NCI-H146 treated with DMSO at 0.1 percent for 48 hours (cell line): ENCODE results near the gene PLEKHF1.
"Not testable (repeated sequence)": the region's sequence is repeated elsewhere in the genome, so short reads cannot be mapped to it uniquely, and the experiment has no call there.

Source experiments
- DNase-seq: peaks from one replicate; lab custom pipeline; 2025; ENCODE audit not compliant: unreplicated experiment; lab: John Stamatoyannopoulos, UW

The PLEKHF1 gene, protein sequence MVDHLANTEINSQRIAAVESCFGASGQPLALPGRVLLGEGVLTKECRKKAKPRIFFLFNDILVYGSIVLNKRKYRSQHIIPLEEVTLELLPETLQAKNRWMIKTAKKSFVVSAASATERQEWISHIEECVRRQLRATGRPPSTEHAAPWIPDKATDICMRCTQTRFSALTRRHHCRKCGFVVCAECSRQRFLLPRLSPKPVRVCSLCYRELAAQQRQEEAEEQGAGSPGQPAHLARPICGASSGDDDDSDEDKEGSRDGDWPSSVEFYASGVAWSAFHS

DNA sequence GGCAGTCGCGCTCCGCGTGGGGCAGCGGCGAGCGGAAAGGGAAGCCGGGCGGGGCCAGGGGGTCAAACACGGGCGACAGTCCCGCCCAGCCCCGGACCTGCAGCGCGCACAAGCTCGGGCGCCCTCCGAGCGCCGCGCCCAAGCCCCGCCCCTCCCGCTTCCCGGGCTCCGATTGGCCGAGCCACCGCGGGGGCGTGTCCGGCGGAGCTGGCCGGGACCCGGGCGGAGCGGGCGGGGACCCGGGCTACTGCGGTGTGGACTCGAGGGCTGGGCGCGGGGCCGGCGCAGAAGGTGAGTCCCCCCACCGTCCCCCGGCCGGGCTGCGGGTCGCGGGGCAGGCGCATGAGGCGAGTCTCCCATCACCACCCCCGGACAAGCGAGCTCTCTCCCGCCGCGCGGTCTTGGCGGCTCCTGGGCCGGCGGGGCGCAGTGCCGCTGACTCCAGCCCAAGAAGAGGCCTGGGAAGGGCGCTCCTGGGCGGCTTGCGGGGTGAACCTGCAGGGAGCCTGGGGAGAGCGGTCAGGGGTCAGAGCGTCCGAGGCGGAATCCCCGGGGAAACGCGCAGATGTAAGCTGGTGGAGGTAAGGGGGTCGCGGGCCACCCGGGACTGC is at the start of gene PLEKHF1:
PLEKHF1 (plus strand) TSS at position 247 of the 611 bp plus-strand sequence. CDS start 8,379 bp downstream, outside the sequence.
- DNase-seq = peak; percentile 58

DNA sequence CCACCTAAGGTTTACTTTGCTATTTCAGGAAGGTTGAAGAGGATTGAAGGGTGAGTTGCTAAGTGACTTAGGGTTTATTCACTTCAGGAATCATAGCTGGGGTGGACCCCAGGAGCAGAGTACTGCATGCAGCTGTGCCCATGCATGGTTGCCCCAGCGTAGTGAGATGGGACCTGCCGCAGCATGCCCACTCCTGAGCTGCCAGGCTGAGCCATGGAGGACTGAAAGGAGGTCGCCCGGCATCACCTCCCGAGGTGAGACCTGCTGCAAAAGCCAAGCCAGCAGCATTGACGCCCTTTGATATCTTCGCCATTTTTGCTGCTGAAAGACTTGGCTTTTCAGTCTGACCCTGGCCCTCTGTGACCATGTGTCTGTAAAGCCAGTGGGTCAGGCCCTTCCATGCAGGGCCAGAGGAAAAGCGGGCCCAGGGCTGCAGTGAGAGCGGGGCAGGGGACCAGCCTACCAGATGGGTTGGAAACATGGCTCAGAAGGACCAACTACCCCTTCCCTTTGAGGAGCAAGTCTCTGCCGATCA is 49.3 kb upstream of the PLEKHF1 start:
- DNase-seq = no peak

DNA sequence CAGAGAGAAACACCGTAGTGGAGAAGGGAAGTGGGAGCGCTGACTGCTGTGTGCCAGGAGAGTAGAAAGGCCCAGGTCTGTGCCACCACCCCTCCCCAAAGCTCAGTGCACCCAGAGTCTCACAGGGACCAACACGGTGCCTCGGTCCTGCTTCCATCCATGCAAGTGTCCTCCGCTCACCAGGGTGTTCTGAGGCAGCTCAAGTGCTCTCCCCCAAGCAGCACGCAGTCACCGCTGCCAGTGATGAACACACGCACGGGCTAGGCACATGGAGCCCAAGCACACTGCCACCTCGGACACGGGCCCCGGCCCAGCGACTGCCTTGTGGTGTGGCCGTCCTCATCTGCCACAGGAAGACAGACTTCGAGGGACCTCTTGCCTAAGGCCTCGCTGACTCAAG is 48.7 kb upstream of the PLEKHF1 start:
- DNase-seq = no peak

DNA sequence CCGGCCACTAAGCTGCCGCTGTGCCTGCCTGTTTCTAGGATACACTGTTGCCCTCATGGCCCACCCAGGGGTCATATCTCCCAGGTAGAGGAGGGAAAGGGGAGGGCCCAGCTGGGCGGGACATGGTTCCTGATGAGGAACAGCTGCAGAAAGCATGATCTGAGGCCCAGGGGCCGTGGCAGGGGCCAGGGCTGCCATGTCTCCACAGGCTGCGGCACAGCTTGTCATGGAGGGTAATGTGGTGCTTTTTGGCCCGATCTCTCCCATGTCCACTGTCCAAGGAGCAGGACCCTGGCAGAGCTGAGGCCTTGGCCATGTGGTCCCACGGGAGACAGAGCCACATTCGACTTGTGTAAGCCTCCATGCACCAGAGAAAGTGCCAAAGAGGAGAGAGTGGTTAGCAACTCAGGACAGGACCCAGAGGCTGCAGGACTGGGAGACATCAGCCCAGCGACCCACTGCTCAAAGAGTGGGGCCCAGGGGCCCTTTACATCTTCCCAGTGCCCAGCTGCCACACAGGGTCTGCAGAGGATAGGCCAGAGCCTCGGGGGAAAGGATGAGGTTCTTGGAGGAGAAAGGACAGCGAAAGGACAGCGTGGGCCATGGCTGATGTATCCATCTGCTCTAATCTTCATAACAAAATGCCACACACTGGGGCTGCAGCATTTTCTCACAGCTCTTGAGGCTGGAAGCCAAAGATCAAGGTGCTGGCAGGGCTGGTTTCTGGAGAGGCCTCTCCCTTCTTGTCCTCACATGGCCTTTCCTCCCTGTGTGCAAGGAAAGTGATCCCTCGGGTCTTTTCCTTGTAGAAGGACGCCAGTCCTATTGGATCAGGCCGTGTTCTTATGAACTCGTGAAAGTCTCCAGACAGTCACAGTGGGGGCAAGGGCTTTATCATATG is 47.6 kb upstream of the PLEKHF1 start:
- DNase-seq = no peak

DNA sequence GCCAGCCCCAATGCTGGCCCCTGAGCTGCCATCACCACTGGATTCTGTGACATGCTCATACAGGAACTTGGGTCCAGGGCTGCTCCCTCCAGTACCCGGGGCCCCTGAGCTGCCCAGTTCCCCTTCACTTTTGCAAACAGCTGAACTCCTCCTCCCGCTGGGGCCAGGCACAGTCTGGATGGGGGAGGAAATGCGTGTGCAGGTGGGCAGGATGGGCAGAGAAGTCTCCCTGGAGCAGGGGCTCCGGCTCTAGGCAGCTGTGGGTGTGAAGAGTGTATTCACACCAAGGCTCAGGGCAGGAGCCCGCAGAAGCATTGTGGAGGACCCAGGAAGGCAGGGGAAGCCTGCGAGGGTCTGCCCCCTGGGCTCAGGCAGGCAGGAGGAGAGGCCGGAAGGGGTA is 46.8 kb upstream of the PLEKHF1 start:
- DNase-seq = no peak

DNA sequence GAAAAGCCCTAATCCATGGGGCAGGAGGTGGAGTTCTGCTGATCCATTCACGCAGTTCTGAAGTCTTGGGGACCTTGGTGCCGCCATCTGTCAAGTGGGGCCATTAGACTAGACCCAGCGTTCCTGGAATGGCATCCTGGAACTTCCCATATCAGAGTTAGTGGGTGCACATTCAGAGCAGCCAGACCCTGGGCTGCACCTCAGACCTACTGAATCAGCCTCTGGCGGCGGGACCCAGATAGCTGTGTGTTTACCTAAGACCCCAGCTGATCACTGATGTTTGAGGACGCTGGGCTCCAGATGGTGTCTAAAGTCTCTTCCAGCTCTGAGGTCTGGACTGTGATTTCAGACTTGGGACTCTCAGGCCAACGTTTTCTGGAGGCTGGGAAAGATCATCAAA is 46.4 kb upstream of the PLEKHF1 start:
- no peak for DNase-seq

DNA sequence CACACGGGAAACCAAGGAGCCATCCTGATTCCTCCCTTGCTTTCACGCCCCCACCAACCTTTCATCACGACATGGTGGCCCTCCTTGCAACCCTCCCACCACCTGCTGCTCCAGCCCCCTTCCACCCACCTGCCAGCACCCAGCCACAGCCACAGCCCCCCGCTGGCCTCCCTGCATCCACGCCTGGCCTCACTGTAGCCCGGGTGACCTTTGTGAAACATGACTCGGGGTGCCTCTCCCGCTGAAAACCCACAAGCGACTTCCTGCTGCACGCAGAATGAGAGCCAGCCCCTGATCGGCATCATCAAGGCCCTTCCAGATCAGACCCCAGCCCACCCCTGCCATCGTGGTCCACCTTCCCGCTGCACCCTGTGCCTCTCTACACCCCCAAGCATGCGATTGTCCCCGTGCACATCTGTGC is 44.3 kb upstream of the PLEKHF1 start:
- DNase-seq = no peak

DNA sequence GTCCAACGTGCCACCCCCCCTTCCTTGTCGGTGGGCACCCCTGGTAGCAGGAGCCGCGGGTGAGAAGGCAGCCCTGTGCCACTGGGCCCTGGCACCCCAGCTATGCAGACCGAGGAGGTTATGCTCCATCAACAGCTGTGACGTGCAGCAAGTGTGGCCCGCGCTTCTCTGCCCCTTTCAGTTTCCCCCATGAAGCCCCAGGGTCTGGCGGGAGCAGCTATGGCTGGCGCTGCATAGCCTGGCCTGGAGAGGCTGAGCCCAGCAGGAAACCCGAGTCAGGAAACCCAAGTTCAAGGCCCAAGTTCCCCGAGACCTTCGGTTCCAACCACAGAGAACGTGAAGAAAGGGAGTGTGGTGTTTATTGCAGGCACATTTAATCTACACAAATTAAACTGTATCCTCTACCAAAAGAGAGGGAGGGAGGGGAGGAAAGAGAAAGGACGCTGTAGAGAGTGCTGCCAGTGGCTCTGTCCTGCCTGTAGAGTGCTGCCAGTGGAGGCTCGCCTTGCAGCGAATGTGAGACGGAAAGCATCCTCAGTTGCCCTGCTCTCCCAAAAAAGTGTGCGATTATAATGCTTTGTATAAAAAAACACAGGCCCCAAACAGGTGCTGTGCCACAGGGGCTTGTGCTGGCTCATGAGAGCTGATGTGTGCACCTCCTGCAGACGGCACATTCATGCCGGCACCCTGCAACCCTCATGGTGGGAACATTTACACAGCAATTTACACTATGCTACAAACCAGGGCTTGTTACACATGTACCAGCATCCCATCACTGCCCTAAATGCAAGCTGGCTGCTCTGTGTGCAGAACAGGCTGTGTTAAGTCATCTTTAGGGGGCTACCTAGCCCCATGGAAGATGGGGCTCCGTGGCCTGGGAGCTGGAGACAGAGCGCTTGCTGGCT is 42.8 kb upstream of the PLEKHF1 start:
- no peak for DNase-seq

DNA sequence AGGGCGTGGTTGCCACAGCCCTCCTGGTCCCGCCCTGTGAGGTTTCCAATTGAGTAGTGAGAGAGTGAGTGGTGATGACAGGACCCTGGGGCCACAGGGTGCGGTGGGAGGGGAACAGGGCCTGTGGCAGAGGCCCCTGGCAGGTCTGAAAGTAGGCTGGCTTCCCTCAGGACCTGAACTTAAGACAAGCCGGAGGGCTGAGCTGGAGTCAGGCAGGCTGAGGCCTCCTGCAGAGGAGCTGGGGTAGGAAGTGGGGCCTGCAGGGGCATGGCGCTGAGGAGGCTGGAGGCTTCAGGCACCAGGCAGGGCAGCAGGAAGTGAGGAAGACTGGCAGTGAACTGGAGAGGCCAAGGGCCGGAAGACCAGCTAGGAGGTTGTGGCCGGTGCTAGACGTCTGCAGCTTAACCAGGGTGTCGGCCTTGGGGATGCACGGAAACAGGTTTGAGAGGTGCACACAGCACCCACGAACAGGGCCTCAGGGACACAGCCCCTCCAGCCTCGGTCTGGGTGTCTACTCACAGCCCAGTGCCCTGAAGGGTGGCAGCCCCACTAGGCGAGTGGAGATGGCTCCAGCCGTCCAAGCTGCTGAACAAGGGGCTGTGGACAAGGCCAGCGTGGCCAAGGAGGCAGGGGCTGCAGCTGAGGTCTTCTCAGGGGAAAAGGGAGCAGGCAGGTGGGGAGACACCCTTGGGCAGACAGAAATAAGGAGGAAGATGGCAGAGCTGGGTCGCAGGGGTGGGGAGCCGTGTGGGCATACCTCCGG is 41.4 kb upstream of the PLEKHF1 start:
- no peak for DNase-seq

DNA sequence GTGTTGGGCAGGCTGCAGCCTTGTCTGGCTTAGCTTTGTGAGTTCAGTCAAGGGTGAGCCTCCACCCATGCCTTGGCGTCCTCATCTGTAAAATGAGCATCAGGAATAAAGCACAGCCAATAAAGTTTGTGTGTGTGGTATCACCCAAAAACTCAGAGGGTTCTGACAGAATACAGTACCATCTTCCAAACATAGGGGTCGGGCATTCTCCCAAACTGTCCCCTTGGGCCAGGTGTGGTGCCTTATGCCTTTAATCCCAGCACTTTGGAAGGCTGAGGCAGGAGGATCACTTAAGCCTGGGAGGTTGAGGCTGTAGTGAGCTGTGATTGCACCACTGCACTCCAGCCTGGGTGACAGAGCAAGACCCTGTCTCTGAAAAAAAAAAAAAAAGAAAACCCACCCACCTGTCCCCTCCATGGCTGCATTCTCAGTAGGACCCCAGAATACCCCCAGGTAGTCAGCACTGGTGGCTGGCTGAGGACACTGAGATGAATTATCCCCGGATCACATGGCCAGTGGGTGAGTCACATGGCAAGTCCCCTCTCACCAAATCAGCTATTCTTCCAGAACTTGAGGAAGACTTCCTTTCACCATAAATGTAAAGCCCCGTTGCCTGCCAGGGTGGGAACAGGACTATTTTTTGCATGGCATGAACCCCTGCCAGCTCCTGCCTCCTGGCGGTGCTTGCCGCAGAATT is 40.6 kb upstream of the PLEKHF1 start:
- DNase-seq = no peak

DNA sequence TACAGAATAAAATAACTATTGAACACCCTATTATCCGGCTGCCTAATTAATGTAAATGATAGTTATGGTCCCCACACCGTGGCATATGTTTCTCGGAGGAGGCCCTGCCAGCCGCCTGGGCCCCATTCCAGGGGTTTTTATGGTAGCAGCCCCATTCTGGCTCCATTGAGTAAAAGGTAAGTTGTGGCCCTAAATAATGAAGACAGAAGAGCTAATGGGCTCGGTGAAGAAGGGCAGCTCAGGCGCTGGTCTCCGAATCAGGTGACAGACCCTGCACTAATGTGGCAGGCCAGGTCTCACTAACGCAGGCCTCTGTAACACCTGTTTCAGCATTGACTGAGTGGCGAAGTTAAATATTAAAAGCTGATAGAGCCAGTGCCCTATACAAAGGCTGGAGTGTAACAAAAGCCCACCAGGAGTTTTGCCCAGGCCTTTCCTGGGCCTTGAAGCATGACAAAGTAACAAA is 40.0 kb upstream of the PLEKHF1 start:
- DNase-seq = peak; percentile 35

DNA sequence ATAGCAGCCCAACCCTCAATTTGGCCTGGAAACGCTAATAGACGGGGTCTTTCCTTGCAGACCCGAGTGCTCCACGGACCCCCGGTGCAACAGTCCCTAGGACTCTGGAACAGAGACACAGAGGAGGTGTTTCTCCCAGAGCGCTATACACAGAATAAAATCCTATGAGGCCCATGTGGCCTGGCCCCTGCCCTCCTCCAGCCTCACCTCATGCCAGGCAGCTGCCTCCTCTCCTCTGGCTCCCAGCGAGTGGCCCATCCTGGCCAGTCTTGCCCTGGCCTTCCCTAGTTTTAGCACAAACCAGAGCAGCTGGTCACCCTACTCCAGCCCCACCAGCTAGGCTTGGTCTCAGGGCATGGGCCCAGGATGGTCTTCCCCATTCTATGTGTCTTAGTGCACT is 38.9 kb upstream of the PLEKHF1 start:
- DNase-seq = no peak

DNA sequence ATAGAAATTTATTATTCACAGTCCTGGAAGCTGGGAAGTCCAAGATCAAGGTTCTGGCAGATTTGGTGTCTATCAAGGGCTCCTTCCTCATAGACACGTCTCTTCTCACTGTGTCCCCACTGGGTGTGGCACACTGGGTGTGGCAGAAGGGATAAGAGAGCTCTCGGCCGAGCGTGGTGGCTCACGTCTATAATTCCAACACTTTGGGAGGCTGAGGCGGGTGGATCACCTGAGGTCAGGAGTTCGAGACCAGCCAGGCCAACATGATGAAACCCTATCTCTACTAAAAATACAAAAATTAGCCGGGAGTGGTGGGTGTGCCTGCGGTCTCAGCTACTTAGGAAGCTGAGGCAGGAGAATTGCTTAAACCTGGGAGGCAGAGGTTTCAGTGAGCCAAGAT is 38.4 kb upstream of the PLEKHF1 start:
- not testable (repeated sequence) for DNase-seq

DNA sequence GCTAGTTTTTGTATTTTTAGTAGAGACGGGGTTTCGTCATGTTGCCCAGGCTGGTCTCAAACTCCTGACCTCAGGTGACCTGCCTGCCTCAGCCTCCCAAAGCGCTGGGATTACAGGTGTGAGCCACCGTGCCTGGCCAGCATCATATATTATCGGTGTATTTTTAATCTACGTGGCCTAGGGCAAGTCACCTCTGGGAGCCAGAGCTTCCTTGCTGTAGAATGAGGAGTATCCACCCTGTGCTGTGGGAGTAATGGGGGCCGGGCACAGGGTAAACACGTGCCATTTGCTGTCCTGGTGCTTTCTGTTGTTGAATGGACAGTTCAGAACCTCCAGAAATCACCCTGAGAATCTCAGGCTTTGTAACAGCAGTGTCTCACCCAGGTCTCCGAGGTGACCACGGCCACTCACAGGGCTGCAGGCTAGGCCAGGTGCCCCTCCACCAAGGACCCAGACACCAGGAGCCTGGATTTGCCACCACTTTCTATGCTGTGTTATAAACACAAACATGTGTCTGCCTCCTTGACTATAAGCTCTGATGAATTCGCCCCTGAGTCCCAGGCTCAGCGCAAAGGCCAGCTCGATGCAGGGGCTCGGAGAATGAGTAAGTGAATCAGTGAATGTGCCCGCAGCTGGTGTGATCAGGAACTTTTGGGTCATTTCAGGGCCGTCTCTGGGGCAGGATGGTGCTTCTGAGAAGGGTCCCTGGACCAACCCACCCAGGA is 36.4 kb upstream of the PLEKHF1 start:
- DNase-seq = no peak

DNA sequence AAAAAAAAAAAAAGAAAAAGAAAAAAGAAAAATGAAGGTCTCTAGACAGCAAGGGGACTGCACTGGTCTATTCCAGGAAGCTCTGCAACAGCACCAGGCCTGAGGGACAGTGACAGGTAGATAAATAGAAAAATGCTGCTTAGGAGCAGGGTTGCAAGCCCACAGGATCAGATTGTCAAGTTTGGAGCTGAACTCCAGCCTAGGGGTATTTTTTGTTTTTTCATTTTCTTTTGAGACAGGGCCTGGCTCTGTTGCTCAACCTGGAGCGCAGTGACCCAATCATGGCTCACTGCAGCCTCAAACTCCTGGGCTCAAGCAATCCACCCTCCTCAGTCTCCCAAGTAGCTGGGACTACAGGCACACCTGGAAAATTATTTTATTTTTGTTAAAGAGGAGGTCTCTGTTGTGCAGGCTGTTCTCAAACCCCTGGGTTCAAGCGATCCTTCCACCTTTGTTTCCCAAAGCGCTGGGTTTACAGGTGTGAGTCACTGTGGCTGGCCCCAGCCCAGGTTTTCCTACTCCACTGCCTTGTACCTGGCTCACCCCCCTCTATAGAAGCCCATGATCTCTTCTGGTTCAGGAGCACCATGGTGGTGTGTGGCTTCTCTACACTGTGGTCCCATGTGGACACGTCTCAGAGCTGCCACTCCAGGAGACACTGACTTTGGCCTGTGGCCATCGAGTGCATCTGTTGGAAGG is 35.3 kb upstream of the PLEKHF1 start:
- DNase-seq = no peak

DNA sequence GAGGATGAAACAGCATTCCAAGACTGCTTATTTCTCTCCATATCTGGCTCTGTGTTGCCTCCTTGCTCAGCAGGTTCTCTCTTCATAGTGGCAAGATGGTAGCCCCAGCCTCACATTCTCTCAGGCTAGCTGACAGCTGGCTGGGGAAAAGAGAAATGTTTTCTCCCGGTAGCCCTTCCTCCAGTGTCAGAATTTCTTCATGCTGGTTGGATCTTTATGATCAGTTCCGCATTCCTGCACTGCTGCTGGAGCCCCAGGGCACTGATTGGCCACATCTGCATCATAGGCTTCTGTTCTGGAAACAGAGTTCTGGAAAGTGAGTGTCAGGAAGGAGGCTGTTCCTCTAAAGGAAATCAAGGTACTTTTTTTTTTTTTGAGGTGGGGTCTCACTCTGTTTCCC is 34.6 kb upstream of the PLEKHF1 start:
- no peak for DNase-seq

DNA sequence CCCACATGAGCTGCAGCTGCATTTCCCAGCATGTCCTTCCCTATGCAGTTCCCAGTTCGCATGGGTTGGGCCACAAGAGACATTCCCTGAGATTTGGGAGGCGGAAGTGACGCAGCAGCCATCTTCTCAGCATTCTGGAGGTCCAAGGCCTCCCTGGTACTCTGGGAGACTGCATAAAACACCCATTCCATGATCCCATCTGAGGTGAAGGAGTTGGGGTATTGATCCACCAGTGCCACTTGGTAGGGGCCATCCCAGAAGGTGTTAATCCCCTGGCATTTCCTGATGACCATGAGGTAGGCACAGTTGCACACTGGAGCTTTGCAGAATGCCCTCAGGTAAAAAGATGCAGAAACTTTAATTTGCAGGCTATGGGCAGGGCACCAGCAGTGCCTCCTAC is 33.8 kb upstream of the PLEKHF1 start:
- no peak for DNase-seq

DNA sequence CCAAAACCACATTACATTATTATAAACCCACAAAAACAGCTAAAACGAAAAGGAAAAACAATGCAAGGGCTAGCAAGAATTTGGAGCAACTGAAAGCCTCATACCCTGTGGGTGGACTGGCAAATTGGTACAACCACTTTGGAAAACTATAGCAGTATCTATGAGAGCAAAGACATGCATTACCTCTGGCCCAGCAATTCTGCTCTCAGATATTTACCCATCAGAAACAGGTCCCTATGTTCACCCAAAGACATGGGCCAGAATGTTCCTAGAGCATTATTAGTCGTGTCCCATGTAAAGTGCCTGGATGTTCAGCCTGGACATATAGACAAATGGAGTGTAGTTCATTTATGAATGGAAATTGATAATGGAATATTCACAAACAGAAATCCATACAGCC is 31.3 kb upstream of the PLEKHF1 start:
- DNase-seq = no peak
